H1 (cell line): ENCODE results near the gene EMX2. TPM values are rescaled to one million over a fixed set of nuclear protein-coding genes. Genes with fewer than 3 reads are reported as not detected.
A peak's percentile ranks its signal among the peaks of the same experiment; 100 is the strongest.
"Not testable (repeated sequence)": the region's sequence is repeated elsewhere in the genome, so short reads cannot be mapped to it uniquely, and the experiment has no call there.

Experiments
- CTCF ChIA-PET: fragments of 300-600 bp; sonication (Branson Sonifier 250); formaldehyde crosslinking; loops from one replicate; lab custom pipeline; 2021; ENCODE audit not compliant: partially characterized antibody; lab: Charles Lee
- POLR2A ChIA-PET: fragments of 300-600 bp; sonication (Branson Sonifier 250); formaldehyde crosslinking; loops from one replicate; lab custom pipeline; 2021; ENCODE audit warnings: inconsistent platforms; ENCODE audit not compliant: partially characterized antibody; lab: Charles Lee
- DNase-seq, 2 experiments: peaks; one replicate each; pipeline versions ENCODE4 v3.0.0 to v3.0.0-alpha.2; 2010 to 2022; ENCODE audit warnings: low spot score in 2 of 2, low read depth in 1 of 2, mixed read lengths in 1 of 2
- FAIRE-seq: peaks from 2 replicates; lab custom pipeline; 2011; peaks lifted over from hg19 to GRCh38; lab: Jason Lieb, UNC
- H2AFZ ChIP-seq: 2 replicates; pipeline ENCODE4 v1.8.1; 2012; ENCODE audit warnings: low read length, inconsistent platforms
- H2AK5ac ChIP-seq: 2 replicates; pipeline ENCODE4 v1.6.1; 2013; ENCODE audit warnings: low read depth, low read length
- H2BK120ac ChIP-seq: replicated peaks from 2 replicates; pipeline ENCODE3; 2013; ENCODE audit warnings: low read depth, low read length, inconsistent platforms
- H2BK12ac ChIP-seq: 2 replicates; pipeline ENCODE4 v1.6.1; 2013; ENCODE audit warnings: low read depth, low read length
- H2BK15ac ChIP-seq: 2 replicates; pipeline ENCODE4 v1.6.1; 2013; ENCODE audit warnings: low read length
- H2BK20ac ChIP-seq: 2 replicates; pipeline ENCODE4 v1.6.1; 2013; ENCODE audit warnings: low read length
- H2BK5ac ChIP-seq: 2 replicates; pipeline ENCODE4 v1.6.1; 2013; ENCODE audit warnings: low read depth, low read length
- H3K14ac ChIP-seq: 2 replicates; pipeline ENCODE4 v1.6.1; 2013; ENCODE audit warnings: inconsistent platforms; ENCODE audit not compliant: insufficient read length
- H3K18ac ChIP-seq: 2 replicates; pipeline ENCODE4 v1.6.1; 2013; ENCODE audit warnings: low read length; ENCODE audit errors: extremely low read depth
- H3K23ac ChIP-seq: 2 replicates; pipeline ENCODE4 v1.6.1; 2013; ENCODE audit warnings: inconsistent platforms; ENCODE audit not compliant: insufficient read length
- H3K23me2 ChIP-seq: 2 replicates; pipeline ENCODE4 v1.6.1; 2013; ENCODE audit warnings: low read depth, low read length
- H3K27ac ChIP-seq: 2 replicates; pipeline ENCODE4 v1.6.1; 2011; ENCODE audit warnings: low read depth, low read length, inconsistent platforms
- H3K27me3 ChIP-seq, 4 experiments: replicated peaks in 1 of 4; 1 replicate in 1 of 4; 2 replicates in 3 of 4; pipeline versions ENCODE4 v1.6.1 to v1.8.1; 2011 to 2013; ENCODE audit warnings: low read length in 3 of 4, mild to moderate bottlenecking in 3 of 4, inconsistent platforms in 2 of 4, mixed read lengths in 2 of 4, moderate library complexity in 1 of 4; ENCODE audit not compliant: control insufficient read depth in 3 of 4, insufficient read depth in 3 of 4; ENCODE audit errors: extremely low read depth in 1 of 4
- H3K36me3 ChIP-seq, 4 experiments: 2 replicates each; pipeline versions ENCODE4 v1.6.1 to v1.8.1; 2011 to 2013; ENCODE audit warnings: mild to moderate bottlenecking in 4 of 4, low read length in 3 of 4, moderate library complexity in 2 of 4, control low read depth in 1 of 4, inconsistent platforms in 1 of 4; ENCODE audit not compliant: insufficient read depth in 4 of 4, control insufficient read depth in 2 of 4
- H3K4ac ChIP-seq: replicated peaks from 2 replicates; pipeline ENCODE3; 2013; ENCODE audit warnings: low read length, low read depth, mixed read lengths, inconsistent platforms; ENCODE audit not compliant: insufficient read length
- H3K4me1 ChIP-seq, 4 experiments: replicated peaks in 1 of 4; 1 replicate in 1 of 4; 2 replicates in 3 of 4; pipeline versions ENCODE4 v1.6.1 to v1.8.1; 2011 to 2013; ENCODE audit warnings: low read length in 3 of 4, inconsistent platforms in 2 of 4, mixed read lengths in 1 of 4; ENCODE audit not compliant: insufficient read depth in 4 of 4, control insufficient read depth in 3 of 4
- H3K4me2 ChIP-seq, 2 experiments: 2 replicates each; pipeline versions ENCODE4 v1.6.1 to v1.8.1; 2011 to 2013; ENCODE audit warnings: low read depth in 2 of 2, low read length in 2 of 2, control low read depth in 1 of 2, inconsistent platforms in 1 of 2, mild to moderate bottlenecking in 1 of 2; ENCODE audit not compliant: insufficient read depth in 1 of 2
- H3K4me3 ChIP-seq, 4 experiments: fragments of 200-600, 300-600 bp in 1 of 4; sonication (generic), shearing (Covaris generic), sonication (Bioruptor Twin) in 1 of 4; 2 replicates each; pipeline versions ENCODE4 v1.5.1 to v1.8.1; 2011 to 2016; ENCODE audit warnings: low read length in 4 of 4, low read depth in 3 of 4, control low read depth in 2 of 4, inconsistent platforms in 2 of 4, mild to moderate bottlenecking in 2 of 4, mixed read lengths in 1 of 4, moderate library complexity in 1 of 4; ENCODE audit not compliant: insufficient read depth in 2 of 4; ENCODE audit errors: extremely low read depth in 1 of 4
- H3K56ac ChIP-seq: replicated peaks from 2 replicates; pipeline ENCODE3; 2013; ENCODE audit warnings: low read depth, mild to moderate bottlenecking, mixed read lengths, low read length, inconsistent platforms; ENCODE audit not compliant: insufficient read length
- H3K79me1 ChIP-seq: 2 replicates; pipeline ENCODE4 v1.6.1; 2013; ENCODE audit warnings: low read depth, low read length, control low read depth
- H3K79me2 ChIP-seq, 2 experiments: 2 replicates each; pipeline versions ENCODE4 v1.6.1 to v1.8.1; 2012 to 2013; ENCODE audit warnings: low read length in 2 of 2, mild to moderate bottlenecking in 2 of 2, inconsistent platforms in 1 of 2; ENCODE audit not compliant: insufficient read depth in 2 of 2, control insufficient read depth in 1 of 2
- H3K9ac ChIP-seq, 4 experiments: replicated peaks in 1 of 4; 1 replicate in 1 of 4; 2 replicates in 3 of 4; pipeline versions ENCODE4 v1.6.1 to v1.8.1; 2011 to 2013; ENCODE audit warnings: low read depth in 3 of 4, low read length in 3 of 4, control low read depth in 2 of 4, mild to moderate bottlenecking in 2 of 4, moderate library complexity in 2 of 4, inconsistent platforms in 1 of 4; ENCODE audit errors: extremely low read depth in 1 of 4
- H3K9me3 ChIP-seq, 2 experiments: 2 replicates each; pipeline versions ENCODE4 v1.6.1 to v1.8.1; 2012 to 2013; ENCODE audit warnings: mild to moderate bottlenecking in 2 of 2, moderate library complexity in 2 of 2, control low read depth in 1 of 2, inconsistent platforms in 1 of 2, low read depth in 1 of 2, low read length in 1 of 2, mixed read lengths in 1 of 2; ENCODE audit not compliant: insufficient read depth in 2 of 2
- H4K20me1 ChIP-seq, 2 experiments: replicated peaks in 1 of 2; 2 replicates each; pipeline versions ENCODE3 to v1.8.1; 2011 to 2013; ENCODE audit warnings: inconsistent platforms in 2 of 2, low read length in 2 of 2, mild to moderate bottlenecking in 1 of 2; ENCODE audit not compliant: insufficient read depth in 2 of 2, control insufficient read depth in 1 of 2
- H4K5ac ChIP-seq: 2 replicates; pipeline ENCODE4 v1.6.1; 2013; ENCODE audit warnings: low read length, low read depth, mixed read lengths, inconsistent platforms; ENCODE audit not compliant: insufficient read length
- H4K8ac ChIP-seq: 2 replicates; pipeline ENCODE4 v1.8.0; 2013; ENCODE audit warnings: mild to moderate bottlenecking, moderate library complexity, low read length, inconsistent platforms; ENCODE audit not compliant: insufficient read depth; ENCODE audit errors: extremely low read depth
- H4K91ac ChIP-seq: replicated peaks from 2 replicates; pipeline ENCODE3; 2013; ENCODE audit warnings: low read length, mixed read lengths, inconsistent platforms; ENCODE audit not compliant: insufficient read length
- WGBS, 2 experiments: shearing (Covaris generic) in 1 of 2; methylation state at CpG; one replicate each; pipeline versions ENCODE4 v1.1.6 to v1.1.7; 2013 to 2015; ENCODE audit warnings: low lambda C conversion rate in 2 of 2, mixed read lengths in 2 of 2, inconsistent platforms in 1 of 2, low coverage in 1 of 2, missing lambda C conversion rate in 1 of 2; ENCODE audit not compliant: insufficient replicate concordance in 2 of 2, insufficient coverage in 1 of 2, insufficient read length in 1 of 2; ENCODE audit errors: extremely low coverage in 1 of 2, missing lambda C conversion rate in 1 of 2; 5-methylcytosine and 5-hydroxymethylcytosine counted together
- polyA plus RNA-seq, 7 experiments: library from polyadenylated mRNA; depleted of rRNA in 3 of 7; stranded (reverse) in 5 of 7; unstranded in 2 of 7; fragments of >200 nt in 5 of 7; fragments of 200-250 nt in 2 of 7; gene quantifications; 1 replicate in 5 of 7; 2 replicates in 1 of 7; 4 replicates in 1 of 7; pipeline versions ENCODE4 v1.2.1 to v1.2.3, GENCODE V29; 2011 to 2013; ENCODE audit warnings: missing spikeins in 2 of 7, mixed read lengths in 2 of 7
- total RNA-seq: library from RNA; stranded (reverse); fragmentation: NEBNext Ultra II Directional; extraction: Animal tissue kit (Norgen Biotek cat#: 25700); gene quantifications from 2 replicates; pipeline ENCODE4 v1.2.1, GENCODE V29; 2021

The EMX2 gene
- total and polyA plus RNA-seq, 2 of the 8 experiments (the other 6 are each of a cell fraction or from before 2014, with no cell fraction given): not detected

DNA sequence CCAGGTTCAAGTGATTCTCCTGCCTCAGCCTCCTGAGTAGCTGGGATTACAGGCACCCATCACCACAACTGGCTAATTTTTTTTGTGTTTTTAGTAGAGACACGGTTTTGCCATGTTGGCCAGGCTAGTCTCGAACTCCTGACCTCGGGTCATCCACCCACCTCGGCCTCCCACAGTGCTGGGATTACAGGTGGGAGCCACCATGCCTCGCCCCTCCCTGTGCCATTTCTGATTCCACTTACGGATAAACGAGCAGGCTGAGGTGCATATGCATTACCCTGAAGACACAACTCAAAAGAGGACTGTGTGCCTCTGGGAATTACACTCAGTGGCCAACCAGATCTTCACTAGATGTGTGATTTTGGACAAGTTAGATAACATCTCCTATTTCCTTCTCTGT is 35.5 kb upstream of the EMX2 start:
- H3K9ac ChIP-seq, H3K14ac ChIP-seq, H3K4me2 ChIP-seq, H2BK12ac ChIP-seq, H3K18ac ChIP-seq, H3K23me2 ChIP-seq, H4K5ac ChIP-seq, H3K4ac ChIP-seq, H3K36me3 ChIP-seq, H2AFZ ChIP-seq, H4K91ac ChIP-seq, H4K8ac ChIP-seq, H3K4me1 ChIP-seq, H2BK120ac ChIP-seq, H3K27ac ChIP-seq, H3K9me3 ChIP-seq, POLR2A ChIA-PET, H3K23ac ChIP-seq, H3K79me1 ChIP-seq, H2BK5ac ChIP-seq, H2BK15ac ChIP-seq, H2AK5ac ChIP-seq, FAIRE-seq, H3K27me3 ChIP-seq, H3K4me3 ChIP-seq, H4K20me1 ChIP-seq, H3K79me2 ChIP-seq, H2BK20ac ChIP-seq, H3K56ac ChIP-seq: not testable (repeated sequence)
- peak in 1 of 2 experiments; percentile 2 for DNase-seq
- WGBS, 2 experiments: 91% methylated on average over 7 of the region's 7 CpGs; no CpG with 5 or more reads in 1 of the 2 experiments
- CTCF ChIA-PET: interaction anchor here (1.2 to 2.1 kb wide), 2 partner anchors 11 to 31 kb away, joined by 5 to 7 read pairs; no protein-coding TSS in a partner anchor
